Effector memory CD8-positive, alpha-beta T cell (primary cell): ENCODE results near the gene DUS1L.

Experiments
- ATAC-seq: fragments of 150-1000 bp; cut with Tn5 transposase; replicated peaks from 2 replicates; pipeline ENCODE4 v1.10.0; 2021; ENCODE audit warnings: mild to moderate bottlenecking, moderate library complexity
- DNase-seq, 3 experiments: peaks; one replicate each; pipeline ENCODE4 v3.0.0; 2021
- H3K27ac Mint-ChIP-seq, 2 donors: one replicate each; pipeline ENCODE4 v1.8.0; 2022; ENCODE audit warnings: mild to moderate bottlenecking in 2 of 2, mixed read lengths in 2 of 2, moderate library complexity in 2 of 2
- H3K27me3 Mint-ChIP-seq, 2 donors: one replicate each; pipeline ENCODE4 v1.8.0; 2022; ENCODE audit warnings: mixed read lengths in 2 of 2
- H3K36me3 Mint-ChIP-seq: one replicate; pipeline ENCODE4 v1.8.0; 2022; ENCODE audit warnings: mild to moderate bottlenecking, moderate library complexity, mixed read lengths; ENCODE audit not compliant: insufficient read depth
- H3K4me1 Mint-ChIP-seq, 2 donors: one replicate each; pipeline ENCODE4 v1.8.0; 2022; ENCODE audit warnings: low read depth in 2 of 2, mixed read lengths in 2 of 2
- H3K4me3 Mint-ChIP-seq, 2 donors: one replicate each; pipeline ENCODE4 v1.8.0; 2022; ENCODE audit warnings: mild to moderate bottlenecking in 2 of 2, mixed read lengths in 2 of 2, moderate library complexity in 2 of 2
- H3K9me3 Mint-ChIP-seq, 2 donors: one replicate each; pipeline ENCODE4 v1.8.0; 2022; ENCODE audit warnings: mixed read lengths in 2 of 2

The DUS1L gene

GRCh38 chr17:82080789-82081464, 15.3 kb upstream of the DUS1L start:
- ATAC-seq: no peak
- H3K27ac Mint-ChIP-seq: no peak overlapping the region
- H3K4me1 Mint-ChIP-seq: no peaks in the 10 kb centered on the region
- H3K9me3 Mint-ChIP-seq: no peaks in the 10 kb centered on the region
- no peak for DNase-seq
- H3K4me3 Mint-ChIP-seq: no peak overlapping the region
- peaks cover 28% of the 10 kb centered on the region for H3K36me3 Mint-ChIP-seq
- H3K27me3 Mint-ChIP-seq: no peaks in the 10 kb centered on the region

DNA sequence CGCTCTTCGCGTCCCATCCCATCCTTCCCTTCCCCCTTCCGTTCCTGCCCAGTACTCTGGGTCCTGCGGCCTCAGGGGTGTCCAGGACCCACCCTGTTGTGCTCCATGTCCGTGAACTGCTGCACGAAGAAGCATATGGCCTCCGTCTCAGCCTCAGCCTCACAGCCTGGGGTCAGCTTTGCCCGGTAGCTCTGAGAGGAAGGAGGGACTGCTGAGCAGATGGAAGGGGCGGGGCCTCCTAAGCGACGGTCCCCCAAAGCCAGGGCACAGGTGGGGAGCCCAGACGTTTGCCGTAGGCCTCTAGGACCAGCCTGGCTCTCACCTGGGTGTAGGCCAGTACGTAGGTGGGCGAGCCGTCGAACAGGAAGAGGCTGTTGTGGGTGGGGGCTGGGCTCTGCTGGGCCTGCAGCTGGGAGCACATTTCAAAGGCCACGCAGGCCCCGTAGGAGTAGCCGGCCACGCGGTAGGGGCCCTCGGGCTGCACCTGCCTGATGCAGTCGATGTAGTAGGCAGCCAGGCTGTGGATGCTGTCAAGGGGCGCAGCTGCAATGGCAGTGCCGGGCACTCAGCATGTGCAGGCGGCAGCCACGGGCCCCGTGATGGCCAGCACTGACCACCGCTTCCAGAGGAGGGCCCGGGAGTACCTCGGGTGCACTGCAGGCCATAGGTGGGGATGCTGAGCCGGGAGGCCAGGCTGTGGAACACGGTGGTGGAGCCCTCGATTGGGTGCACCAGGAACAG, 14.6 kb upstream of the DUS1L start:
- no peak overlapping the region for H3K27ac Mint-ChIP-seq
- no peaks in the 10 kb centered on the region for H3K4me1 Mint-ChIP-seq
- DNase-seq (no peak), ATAC-seq (no peak)
- H3K36me3 Mint-ChIP-seq: peaks cover 30% of the 10 kb centered on the region
- H3K9me3 Mint-ChIP-seq: no peaks in the 10 kb centered on the region
- no peaks in the 10 kb centered on the region for H3K27me3 Mint-ChIP-seq
- H3K4me3 Mint-ChIP-seq: no peak overlapping the region

- no peaks in the 10 kb centered on the region for H3K27me3 Mint-ChIP-seq
- peaks cover 30% of the 10 kb centered on the region for H3K36me3 Mint-ChIP-seq
- H3K4me1 Mint-ChIP-seq: no peaks in the 10 kb centered on the region
- DNase-seq: no peak
- no peak overlapping the region for H3K4me3 Mint-ChIP-seq
- H3K27ac Mint-ChIP-seq: no peak overlapping the region
- peak; percentile 20 for ATAC-seq
- no peaks in the 10 kb centered on the region for H3K9me3 Mint-ChIP-seq
Observed at GRCh38 chr17:82079001-82079677, 13.5 kb upstream of the DUS1L start.

- Mint-ChIP-seq H3K27ac (no peak overlapping the region), H3K36me3 (peaks cover 26% of the 10 kb centered on the region), H3K9me3 (no peaks in the 10 kb centered on the region), H3K27me3 (no peaks in the 10 kb centered on the region), H3K4me3 (no peak overlapping the region), H3K4me1 (no peaks in the 10 kb centered on the region)
- ATAC-seq: no peak
- DNase-seq: no peak
Observed at GRCh38 chr17:82078433-82078832, 12.8 kb upstream of the DUS1L start.

DNA sequence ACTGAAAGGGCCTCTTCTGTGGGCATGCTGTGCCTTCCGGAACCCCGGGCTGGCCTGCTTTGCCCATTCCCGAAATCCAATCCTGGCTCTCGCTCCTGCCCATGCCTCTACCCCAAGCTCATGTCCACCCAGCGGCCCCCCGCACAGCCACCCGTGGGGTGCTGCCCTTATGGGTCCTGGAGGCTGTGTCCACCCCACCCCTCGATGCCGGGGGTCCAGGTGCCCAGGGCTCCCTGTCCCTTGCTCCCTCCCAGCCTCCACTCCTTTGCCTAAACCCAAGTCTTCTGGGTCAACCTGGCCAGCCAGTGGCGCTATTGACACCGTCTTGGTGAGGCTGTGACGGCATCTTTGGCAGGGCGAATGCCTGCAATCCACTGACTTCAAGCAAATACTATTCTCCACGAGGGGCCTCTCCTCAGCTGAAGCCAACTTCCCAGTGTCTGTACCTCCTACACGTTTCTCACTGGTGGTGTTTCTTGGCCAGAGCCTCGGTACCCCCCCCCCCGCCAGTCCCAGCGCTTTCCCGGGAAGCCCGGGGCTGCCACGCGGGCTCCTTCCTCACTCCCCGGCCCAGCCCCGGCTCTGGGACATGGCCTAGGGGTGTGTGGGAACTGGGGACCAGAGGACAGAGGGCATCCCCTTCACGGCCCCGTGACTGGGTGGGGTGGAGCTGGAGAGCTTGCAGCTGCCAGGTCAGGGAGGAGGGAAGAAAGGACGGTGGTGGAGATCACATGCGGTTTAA, 12.2 kb upstream of the DUS1L start:
- no peak for ATAC-seq
- DNase-seq: no peak
- Mint-ChIP-seq H3K36me3 (peaks cover 22% of the 10 kb centered on the region), H3K27ac (no peak overlapping the region), H3K4me1 (no peaks in the 10 kb centered on the region), H3K27me3 (no peaks in the 10 kb centered on the region), H3K9me3 (no peaks in the 10 kb centered on the region), H3K4me3 (no peak overlapping the region)

DNA sequence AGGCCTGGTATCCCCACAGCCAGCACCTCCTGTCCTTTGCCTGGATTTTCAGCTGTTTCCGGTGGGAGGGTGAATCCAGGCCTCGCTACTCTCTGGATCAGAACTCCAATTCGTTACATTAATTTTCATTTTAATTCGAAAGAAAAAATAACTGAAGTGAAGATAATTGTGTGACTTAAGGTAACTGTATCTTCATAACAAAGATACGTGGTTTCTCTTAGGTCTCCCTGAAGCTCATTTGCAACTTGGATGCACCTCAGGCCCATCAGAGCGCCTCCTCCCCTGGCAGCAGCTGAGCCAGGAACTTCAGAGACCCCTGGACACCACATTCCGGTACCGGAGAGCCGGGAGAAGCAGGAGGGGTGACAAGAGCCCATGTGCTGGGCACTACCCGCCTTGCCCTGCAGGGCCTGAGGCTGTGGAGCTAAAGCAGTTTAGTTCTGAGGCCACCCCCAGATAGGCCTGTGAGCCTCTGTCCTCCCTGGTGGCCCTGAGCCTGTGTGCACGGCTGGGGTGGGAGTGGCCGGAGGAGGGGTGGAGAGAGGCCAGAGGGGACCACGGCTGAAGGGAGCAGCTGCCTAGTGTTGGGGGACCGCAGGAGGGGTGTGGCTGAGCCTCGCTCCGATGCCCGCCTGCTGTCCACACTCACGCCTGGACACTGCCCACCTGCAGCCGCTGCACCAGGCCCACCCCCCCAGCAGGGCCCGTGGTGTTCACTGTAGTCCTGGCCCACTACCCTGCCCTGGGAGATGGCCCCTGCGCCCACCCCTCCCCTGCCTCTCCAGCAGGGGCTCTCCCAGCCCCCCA, 11.4 kb upstream of the DUS1L start:
- H3K36me3 Mint-ChIP-seq: peaks cover 18% of the 10 kb centered on the region
- no peak for ATAC-seq
- no peaks in the 10 kb centered on the region for H3K9me3 Mint-ChIP-seq
- DNase-seq: no peak
- no peaks in the 10 kb centered on the region for H3K27me3 Mint-ChIP-seq
- H3K27ac Mint-ChIP-seq: no peak overlapping the region
- H3K4me3 Mint-ChIP-seq: no peak overlapping the region
- no peaks in the 10 kb centered on the region for H3K4me1 Mint-ChIP-seq

DNA sequence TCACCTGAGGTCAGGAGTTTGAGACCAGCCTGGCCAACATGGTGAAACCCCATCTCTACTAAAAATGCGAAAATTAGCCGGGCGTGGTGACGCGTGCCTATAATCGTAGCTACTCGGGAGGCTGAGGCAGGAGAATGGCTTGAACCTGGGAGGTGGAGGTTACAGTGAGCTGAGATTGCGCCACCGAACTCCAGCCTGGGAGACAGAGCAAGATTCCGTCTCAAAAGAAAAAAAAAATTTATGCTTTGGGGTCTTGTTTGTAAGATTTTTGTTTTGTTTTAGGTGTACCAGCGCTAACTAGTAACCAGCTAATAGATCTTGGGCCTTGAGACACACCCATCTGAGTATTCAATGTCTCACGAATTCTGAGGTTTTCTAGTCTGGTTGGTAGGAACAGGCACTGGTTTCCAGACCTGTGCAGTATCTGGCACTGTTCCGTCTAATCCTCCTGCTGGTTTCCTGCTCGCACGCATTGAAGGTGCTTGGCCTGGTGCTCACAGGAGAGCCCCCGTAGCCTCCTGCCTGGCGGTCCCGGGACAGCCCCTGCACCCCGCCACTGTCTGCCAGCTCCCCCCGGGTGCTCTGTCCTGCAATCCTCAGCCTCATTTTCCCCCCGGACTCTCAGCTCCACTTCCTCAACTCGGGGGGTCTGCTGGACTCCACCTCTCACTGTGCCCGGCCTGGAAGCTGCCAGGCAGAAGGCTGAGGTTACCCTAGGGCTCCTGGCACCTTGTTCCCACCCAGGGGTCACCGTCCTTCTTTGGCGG, 10.6 kb upstream of the DUS1L start:
- DNase-seq (no peak), ATAC-seq (no peak)
- no peak overlapping the region for H3K4me3 Mint-ChIP-seq
- peak overlapping the region in 1 of 2 donors; percentile 13 for H3K27ac Mint-ChIP-seq
- no peaks in the 10 kb centered on the region for H3K4me1 Mint-ChIP-seq
- no peaks in the 10 kb centered on the region for H3K27me3 Mint-ChIP-seq
- peaks cover 17% of the 10 kb centered on the region for H3K36me3 Mint-ChIP-seq
- H3K9me3 Mint-ChIP-seq: no peaks in the 10 kb centered on the region

DNA sequence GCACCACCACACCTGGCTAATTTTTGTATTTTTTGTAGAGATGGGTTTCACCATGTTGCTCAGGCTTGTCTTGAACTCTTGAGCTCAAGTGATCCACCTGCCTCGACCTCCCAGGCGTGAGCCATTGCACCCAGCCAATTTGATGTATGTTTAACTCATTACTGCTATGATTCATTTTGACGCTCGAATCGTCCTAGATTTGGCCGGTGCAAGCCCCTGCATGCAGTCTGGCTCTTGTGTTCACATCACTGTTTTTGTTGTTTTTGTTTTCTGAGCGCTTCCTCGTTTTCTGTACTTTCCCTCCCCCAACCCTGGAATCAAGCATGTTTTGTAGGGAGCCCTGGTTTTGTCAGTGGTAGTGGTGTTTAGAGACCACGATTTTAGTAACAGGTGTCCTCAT, 7.8 kb upstream of the DUS1L start:
- Mint-ChIP-seq H3K4me3 (no peak overlapping the region), H3K27ac (no peak overlapping the region), H3K36me3 (peaks cover 6% of the 10 kb centered on the region), H3K27me3 (no peaks in the 10 kb centered on the region), H3K4me1 (no peaks in the 10 kb centered on the region), H3K9me3 (no peaks in the 10 kb centered on the region)
- no peak for ATAC-seq
- no peak for DNase-seq

DNA sequence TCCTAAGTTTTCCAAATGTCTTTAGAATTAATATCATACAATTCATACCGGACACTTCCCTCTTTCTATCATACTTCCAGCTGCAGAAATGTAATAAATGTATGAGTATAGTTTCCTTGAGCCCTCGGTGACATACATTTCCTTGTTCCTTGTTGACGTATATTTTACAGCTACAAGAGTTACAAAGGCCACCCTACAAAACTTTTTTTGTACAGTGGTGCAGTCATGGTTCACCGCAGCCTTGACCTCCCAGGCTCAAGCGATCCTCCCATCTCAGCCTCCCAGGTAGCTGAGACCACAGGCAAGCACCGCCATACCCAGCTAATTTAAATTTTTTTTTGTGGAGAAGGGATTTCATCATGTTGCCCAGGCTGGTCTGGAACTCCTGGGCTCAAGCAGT, 7.2 kb upstream of the DUS1L start:
- no peaks in the 10 kb centered on the region for H3K9me3 Mint-ChIP-seq
- no peak for ATAC-seq

DNA sequence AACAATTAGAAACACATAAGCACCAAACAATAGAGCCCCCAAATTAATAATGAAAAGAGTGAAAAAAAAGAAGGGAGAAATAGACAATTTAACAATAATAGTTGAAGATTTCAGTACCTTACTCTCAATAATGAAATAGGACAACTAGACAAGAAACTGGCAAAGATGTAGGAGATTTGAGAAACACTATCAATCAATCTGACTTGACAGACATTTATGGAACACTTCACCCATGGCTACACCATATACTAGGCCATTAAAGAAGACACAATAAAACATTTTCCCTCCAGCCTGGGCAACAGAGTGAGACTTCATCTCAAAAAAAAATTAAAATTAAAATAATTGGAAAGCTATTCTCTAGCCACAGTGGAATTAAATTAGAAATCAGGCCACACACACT, 5.0 kb upstream of the DUS1L start:
- Mint-ChIP-seq H3K36me3 (peaks cover 10% of the 10 kb centered on the region), H3K4me3 (no peak overlapping the region), H3K9me3 (no peaks in the 10 kb centered on the region), H3K27me3 (no peaks in the 10 kb centered on the region), H3K4me1 (no peaks in the 10 kb centered on the region), H3K27ac (no peak overlapping the region)
- ATAC-seq (no peak), DNase-seq (no peak)

More for the DNA sequence above, 7.2 kb upstream of the DUS1L start:
- H3K36me3 Mint-ChIP-seq: peaks cover 6% of the 10 kb centered on the region
- H3K27me3 Mint-ChIP-seq: no peaks in the 10 kb centered on the region
- H3K4me1 Mint-ChIP-seq: no peaks in the 10 kb centered on the region
- no peak for DNase-seq
- H3K27ac Mint-ChIP-seq: no peak overlapping the region
- H3K4me3 Mint-ChIP-seq: no peak overlapping the region

DNA sequence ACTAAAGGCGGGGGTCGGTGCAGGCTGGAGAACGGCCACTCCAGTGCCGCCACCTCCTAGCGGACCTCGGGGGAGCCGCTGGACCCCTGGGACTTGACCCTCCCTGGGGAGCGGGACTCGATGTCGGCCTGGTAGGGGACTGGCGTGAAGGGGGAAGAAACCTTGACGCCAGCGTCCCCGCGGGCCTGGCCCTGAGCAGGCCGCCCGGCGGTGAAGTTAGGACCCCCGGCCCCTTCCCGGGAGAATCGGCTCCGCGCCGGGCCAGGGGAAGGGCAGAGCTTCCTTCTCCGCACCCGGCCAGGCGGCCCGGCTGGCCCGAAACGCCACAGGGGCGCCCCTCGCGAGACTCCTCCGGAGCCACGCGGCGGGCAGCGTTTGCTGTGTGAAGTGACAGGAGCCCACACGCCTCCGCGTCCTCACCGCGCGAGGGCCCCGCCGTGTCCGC, 389 bp downstream of the DUS1L start:
- H3K4me3 Mint-ChIP-seq: peak overlapping the region; percentile 57 to 68
- H3K27ac Mint-ChIP-seq: peak overlapping the region in 1 of 2 donors; percentile 95

DNA sequence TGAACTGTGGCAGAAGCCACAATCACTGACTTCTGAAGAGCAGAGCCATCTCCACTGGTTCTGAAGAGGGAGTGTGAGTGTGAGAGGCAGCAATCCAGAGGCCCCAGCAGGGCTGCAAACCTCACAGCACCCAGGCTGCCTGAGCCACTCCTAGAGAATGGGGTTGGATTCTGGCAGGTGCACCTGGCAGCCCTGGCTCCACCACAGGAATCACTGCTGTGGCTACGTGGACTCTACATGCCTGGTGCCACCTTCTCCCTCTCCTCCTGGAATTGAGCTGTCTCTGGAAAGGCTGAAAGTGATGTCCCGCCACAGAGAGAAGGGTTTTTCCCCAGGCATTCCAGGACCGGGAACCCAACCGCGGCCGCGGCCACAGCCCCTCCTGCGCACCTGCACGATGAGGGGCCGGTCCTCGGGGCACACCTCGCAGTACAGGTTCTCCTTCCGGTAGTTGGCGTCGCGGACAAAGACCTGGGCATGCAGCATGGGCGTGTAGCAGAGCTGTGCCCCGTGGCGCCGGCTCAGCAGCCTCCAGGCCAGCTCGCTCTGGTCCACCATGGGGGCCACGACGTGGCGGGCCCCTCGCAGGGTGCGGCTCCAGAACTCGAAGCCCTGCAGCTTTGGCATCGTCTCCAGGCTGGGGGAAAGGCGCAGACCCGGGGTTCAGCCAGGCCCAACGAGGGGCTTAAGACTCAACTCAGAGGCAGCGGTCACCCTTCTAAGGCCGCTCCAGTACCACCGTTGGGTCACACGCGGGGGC, 991 bp downstream of the DUS1L start:
- DNase-seq: no peak
- no peak for ATAC-seq
- H3K36me3 Mint-ChIP-seq: peaks cover 20% of the 10 kb centered on the region
- no peaks in the 10 kb centered on the region for H3K27me3 Mint-ChIP-seq
- H3K4me3 Mint-ChIP-seq: peak overlapping the region; percentile 57 to 68
- H3K4me1 Mint-ChIP-seq: peaks cover 7 to 12% of the 10 kb centered on the region in 2 donors
- H3K27ac Mint-ChIP-seq: peak overlapping the region; percentile 35 to 83
- H3K9me3 Mint-ChIP-seq: no peaks in the 10 kb centered on the region

More for the DNA sequence above, 389 bp downstream of the DUS1L start:
- no peaks in the 10 kb centered on the region for H3K27me3 Mint-ChIP-seq
- peaks cover 7 to 9% of the 10 kb centered on the region in 2 donors for H3K4me1 Mint-ChIP-seq
- ATAC-seq (peak; percentile 71), DNase-seq (peak in 1 of 3 experiments; percentile 26)
- H3K9me3 Mint-ChIP-seq: no peaks in the 10 kb centered on the region
- peaks cover 17% of the 10 kb centered on the region for H3K36me3 Mint-ChIP-seq
